Measurements from ENCODE around the gene SHFL.

DNA sequence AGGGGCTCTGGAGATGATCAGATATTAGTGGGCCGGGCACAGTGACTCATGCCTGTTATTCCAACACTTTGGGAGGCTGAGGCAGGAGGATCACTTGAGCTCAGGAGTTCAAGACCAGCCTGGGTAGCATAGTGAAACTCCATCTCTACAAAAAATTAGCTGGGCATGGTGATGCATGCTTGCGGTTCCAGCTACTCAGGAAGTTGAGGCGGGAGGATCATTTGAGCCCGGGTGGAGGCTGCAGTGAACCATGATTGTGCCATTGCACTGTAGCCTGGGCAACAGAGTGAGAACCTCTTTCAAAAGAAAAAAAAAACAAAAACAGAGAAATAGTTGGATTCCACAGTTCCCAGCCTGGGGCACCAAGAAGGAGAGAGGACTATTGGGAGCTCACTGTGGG, 17.9 kb upstream of the SHFL start:
- no peak for TF ChIP-seq POU6F1 (CRISPR knock-in tag; IDR thresholded peaks at IDR 0.05; ENCODE audit: borderline replicate concordance, low read depth)
- no peak for TF ChIP-seq ZFP30 (CRISPR knock-in tag; IDR thresholded peaks at IDR 0.05)
- no peak for TF ChIP-seq ZC3H10 (CRISPR knock-in tag; IDR thresholded peaks at IDR 0.05)
- no peak for TF ChIP-seq OSR1 (CRISPR knock-in tag; IDR thresholded peaks at IDR 0.05)
- TF ChIP-seq CSDC2 (CRISPR knock-in tag; IDR thresholded peaks at IDR 0.05), result no peak
- no peak for TF ChIP-seq ESRRG (CRISPR knock-in tag; IDR thresholded peaks at IDR 0.05)
- no peak for TF ChIP-seq PATZ1 (CRISPR knock-in tag; IDR thresholded peaks at IDR 0.05; ENCODE audit: borderline replicate concordance)
- TF ChIP-seq GLIS3 (CRISPR knock-in tag; IDR thresholded peaks at IDR 0.05), result no peak
